Caco-2 (cell line): ENCODE data around the gene PLAGL1. TPM values are rescaled to one million over a fixed set of nuclear protein-coding genes. Genes with fewer than 3 reads are reported as not detected.

ENCODE experiments used
- BruUV-seq: library from RNA; stranded (reverse); fragments of 400-500 nt; replicated peaks from 2 replicates; lab custom pipeline; 2021; lab: Mats Ljungman, UMichigan
- CTCF ChIA-PET: fragments of 300-600 bp; sonication (Branson Sonifier 250); formaldehyde crosslinking; loops from one replicate; lab custom pipeline; 2022; ENCODE audit warnings: antibody characterized with exemption; lab: Charles Lee
- POLR2A ChIA-PET: fragments of 300-600 bp; sonication (Branson Sonifier 250); formaldehyde crosslinking; loops from one replicate; lab custom pipeline; 2022; ENCODE audit warnings: antibody characterized with exemption; lab: Charles Lee
- DNase-seq, 2 experiments: peaks; one replicate each; pipeline versions ENCODE4 v3.0.0 to v3.0.0-alpha.2; 2020 to 2022
- H3K27me3 ChIP-seq: replicated peaks from 2 replicates; pipeline ENCODE4 v1.6.0; 2011; ENCODE audit warnings: low read length; ENCODE audit not compliant: control insufficient read depth, insufficient read depth
- H3K36me3 ChIP-seq: 2 replicates; pipeline ENCODE4 v1.5.1; 2011; ENCODE audit warnings: low read length; ENCODE audit not compliant: control insufficient read depth, insufficient read depth
- H3K4me1 ChIP-seq: fragments of 250-450 bp; sonication (Bioruptor Pico); 2 replicates; pipeline ENCODE4 v1.5.1; 2020; ENCODE audit warnings: mild to moderate bottlenecking
- H3K4me3 ChIP-seq: 2 replicates; pipeline ENCODE4 v1.5.1; 2011; ENCODE audit warnings: low read depth, mild to moderate bottlenecking, control low read depth, low read length
- H3K9me3 ChIP-seq: fragments of 250-450 bp; sonication (Bioruptor Pico); 2 replicates; pipeline ENCODE4 v1.5.1; 2020; ENCODE audit warnings: mild to moderate bottlenecking, moderate library complexity
- H3K27ac Mint-ChIP-seq: one replicate; pipeline ENCODE4 v1.8.0; 2022; ENCODE audit warnings: mixed read lengths; ENCODE audit not compliant: unreplicated experiment
- H3K27me3 Mint-ChIP-seq: one replicate; pipeline ENCODE4 v1.8.0; 2022; ENCODE audit warnings: mixed read lengths; ENCODE audit not compliant: insufficient read depth, unreplicated experiment
- H3K36me3 Mint-ChIP-seq: one replicate; pipeline ENCODE4 v1.8.0; 2022; ENCODE audit warnings: mild to moderate bottlenecking, mixed read lengths; ENCODE audit not compliant: insufficient read depth, unreplicated experiment
- H3K4me1 Mint-ChIP-seq: one replicate; pipeline ENCODE4 v1.8.0; 2022; ENCODE audit warnings: low read depth, mixed read lengths; ENCODE audit not compliant: unreplicated experiment
- H3K4me3 Mint-ChIP-seq: one replicate; pipeline ENCODE4 v1.8.0; 2022; ENCODE audit warnings: mild to moderate bottlenecking, moderate library complexity, mixed read lengths; ENCODE audit not compliant: unreplicated experiment
- H3K9me3 Mint-ChIP-seq: one replicate; pipeline ENCODE4 v1.8.0; 2022; ENCODE audit warnings: mixed read lengths; ENCODE audit not compliant: unreplicated experiment
- intact Hi-C: fragments of 100-400 bp; cut with micrococcal nuclease; formaldehyde crosslinking; loops from one replicate; pipeline ENCODE4 v1.10.0; 2022; ENCODE audit not compliant: unreplicated experiment
- total RNA-seq: library from RNA; stranded (reverse); gene quantifications from 2 replicates; pipeline ENCODE4 v1.2.3, GENCODE V29; 2022
- TF ChIP-seq, protein P1 (sequence below), 2 experiments: fragments of 200-600 bp in 1 of 2; IDR thresholded peaks; 1 replicate in 1 of 2; 2 replicates in 1 of 2; pipeline versions ENCODE4 v1.5.1 to v1.8.0; 2011 to 2022; ENCODE audit warnings: antibody characterized with exemption in 1 of 2, control low read depth in 1 of 2, inconsistent platforms in 1 of 2, low read depth in 1 of 2, low read length in 1 of 2, mild to moderate bottlenecking in 1 of 2, moderate library complexity in 1 of 2; ENCODE audit not compliant: insufficient read depth in 1 of 2, severe bottlenecking in 1 of 2, unreplicated experiment in 1 of 2

The PLAGL1 gene
- total RNA-seq, 1 experiment from 2014 or later = 0.70 TPM

DNA sequence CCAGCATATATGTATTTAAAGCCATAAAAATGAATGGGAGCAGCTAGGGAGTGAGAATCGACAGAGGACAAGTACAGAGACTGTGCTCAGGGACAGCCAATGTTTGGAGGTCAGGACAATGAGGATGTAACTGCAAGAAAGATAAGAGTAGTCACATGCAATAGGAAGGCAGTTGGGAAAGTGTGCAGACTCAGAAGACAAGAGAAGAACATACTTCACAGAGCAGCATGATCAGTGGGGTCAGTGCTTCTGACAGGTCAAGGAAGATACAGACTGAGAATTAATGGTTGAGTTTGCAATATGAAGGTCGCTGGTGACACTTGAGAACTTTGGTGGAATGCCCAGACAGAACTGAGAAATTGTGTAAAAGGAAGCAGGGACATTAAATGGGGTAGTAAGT lies 25.1 kb downstream of the PLAGL1 start:
- Mint-ChIP-seq H3K27ac (no peak overlapping the region), H3K27me3 (peaks cover 2% of the 10 kb centered on the region), H3K4me1 (no peaks in the 10 kb centered on the region), H3K36me3 (no peaks in the 10 kb centered on the region), H3K4me3 (no peak overlapping the region), H3K9me3 (no peaks in the 10 kb centered on the region)
- no peaks in the 10 kb centered on the region for H3K27me3 ChIP-seq
- no peaks in the 10 kb centered on the region for H3K9me3 ChIP-seq
- POLR2A ChIA-PET = no interaction called here
- CTCF ChIA-PET = no interaction called here
- H3K4me1 ChIP-seq = no peaks in the 10 kb centered on the region
- TF ChIP-seq, protein P1, sequence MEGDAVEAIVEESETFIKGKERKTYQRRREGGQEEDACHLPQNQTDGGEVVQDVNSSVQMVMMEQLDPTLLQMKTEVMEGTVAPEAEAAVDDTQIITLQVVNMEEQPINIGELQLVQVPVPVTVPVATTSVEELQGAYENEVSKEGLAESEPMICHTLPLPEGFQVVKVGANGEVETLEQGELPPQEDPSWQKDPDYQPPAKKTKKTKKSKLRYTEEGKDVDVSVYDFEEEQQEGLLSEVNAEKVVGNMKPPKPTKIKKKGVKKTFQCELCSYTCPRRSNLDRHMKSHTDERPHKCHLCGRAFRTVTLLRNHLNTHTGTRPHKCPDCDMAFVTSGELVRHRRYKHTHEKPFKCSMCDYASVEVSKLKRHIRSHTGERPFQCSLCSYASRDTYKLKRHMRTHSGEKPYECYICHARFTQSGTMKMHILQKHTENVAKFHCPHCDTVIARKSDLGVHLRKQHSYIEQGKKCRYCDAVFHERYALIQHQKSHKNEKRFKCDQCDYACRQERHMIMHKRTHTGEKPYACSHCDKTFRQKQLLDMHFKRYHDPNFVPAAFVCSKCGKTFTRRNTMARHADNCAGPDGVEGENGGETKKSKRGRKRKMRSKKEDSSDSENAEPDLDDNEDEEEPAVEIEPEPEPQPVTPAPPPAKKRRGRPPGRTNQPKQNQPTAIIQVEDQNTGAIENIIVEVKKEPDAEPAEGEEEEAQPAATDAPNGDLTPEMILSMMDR (IDR thresholded peaks at IDR 0.05; ENCODE audit: insufficient read depth in 1 of 2, low read depth in 1 of 2, low read length in 1 of 2, severe bottlenecking in 1 of 2, unreplicated experiment in 1 of 2) = no peak
- no peak overlapping the region for H3K4me3 ChIP-seq
- DNase-seq = no peak
- intact Hi-C loops = no loop called here
- BruUV-seq = no TSS peak
- H3K36me3 ChIP-seq = no peaks in the 10 kb centered on the region

GRCh38 chr6:143980921-143981320 lies 27.1 kb downstream of the PLAGL1 start:
- POLR2A ChIA-PET = no interaction called here
- H3K9me3 Mint-ChIP-seq = no peaks in the 10 kb centered on the region
- H3K4me1 ChIP-seq = no peaks in the 10 kb centered on the region
- H3K4me1 Mint-ChIP-seq = no peaks in the 10 kb centered on the region
- peaks cover 3% of the 10 kb centered on the region for H3K27me3 Mint-ChIP-seq
- no peak for DNase-seq
- H3K36me3 Mint-ChIP-seq = no peaks in the 10 kb centered on the region
- no peaks in the 10 kb centered on the region for H3K36me3 ChIP-seq
- no TSS peak for BruUV-seq
- TF ChIP-seq, protein P1 (IDR thresholded peaks at IDR 0.05; ENCODE audit: insufficient read depth in 1 of 2, low read depth in 1 of 2, low read length in 1 of 2, severe bottlenecking in 1 of 2, unreplicated experiment in 1 of 2) = no peak
- intact Hi-C loops = no loop called here
- no peaks in the 10 kb centered on the region for H3K27me3 ChIP-seq
- H3K27ac Mint-ChIP-seq = no peak overlapping the region
- H3K4me3 ChIP-seq = no peak overlapping the region
- CTCF ChIA-PET = no interaction called here
- H3K4me3 Mint-ChIP-seq = no peak overlapping the region
- no peaks in the 10 kb centered on the region for H3K9me3 ChIP-seq

- Mint-ChIP-seq H3K27ac (no peak overlapping the region), H3K4me1 (peaks cover 3% of the 10 kb centered on the region), H3K9me3 (no peaks in the 10 kb centered on the region), H3K27me3 (peaks cover 3% of the 10 kb centered on the region), H3K36me3 (no peaks in the 10 kb centered on the region), H3K4me3 (no peak overlapping the region)
- Histone ChIP-seq H3K36me3 (no peaks in the 10 kb centered on the region), H3K27me3 (no peaks in the 10 kb centered on the region; the same call in 1 of the 2 replicates), H3K9me3 (no peaks in the 10 kb centered on the region), H3K4me1 (no peaks in the 10 kb centered on the region), H3K4me3 (no peak overlapping the region)
- DNase-seq = no peak
- TF ChIP-seq, protein P1 (IDR thresholded peaks at IDR 0.05; ENCODE audit: insufficient read depth in 1 of 2, low read depth in 1 of 2, low read length in 1 of 2, severe bottlenecking in 1 of 2, unreplicated experiment in 1 of 2) = no peak
- no TSS peak for BruUV-seq
- intact Hi-C loops = no loop called here
- ChIA-PET CTCF (no interaction called here), POLR2A (interaction anchor here (0.6 kb wide), 1 partner anchor 32 kb away, joined by 3 read pairs; no protein-coding TSS in a partner anchor)
Measured at GRCh38 chr6:143976806-143977349, 31.2 kb downstream of the PLAGL1 start.
